Measurements from ENCODE around the gene SELENOT. TPM values are rescaled to one million over a fixed set of nuclear protein-coding genes. Genes with fewer than 3 reads are reported as not detected.
"Not testable (repeated sequence)": the region's sequence is repeated elsewhere in the genome, so short reads cannot be mapped to it uniquely, and the experiment has no call there.

Gene SELENOT
- total RNA-seq, 2 experiments from 2014 or later = 99.8 to 104 TPM

DNA sequence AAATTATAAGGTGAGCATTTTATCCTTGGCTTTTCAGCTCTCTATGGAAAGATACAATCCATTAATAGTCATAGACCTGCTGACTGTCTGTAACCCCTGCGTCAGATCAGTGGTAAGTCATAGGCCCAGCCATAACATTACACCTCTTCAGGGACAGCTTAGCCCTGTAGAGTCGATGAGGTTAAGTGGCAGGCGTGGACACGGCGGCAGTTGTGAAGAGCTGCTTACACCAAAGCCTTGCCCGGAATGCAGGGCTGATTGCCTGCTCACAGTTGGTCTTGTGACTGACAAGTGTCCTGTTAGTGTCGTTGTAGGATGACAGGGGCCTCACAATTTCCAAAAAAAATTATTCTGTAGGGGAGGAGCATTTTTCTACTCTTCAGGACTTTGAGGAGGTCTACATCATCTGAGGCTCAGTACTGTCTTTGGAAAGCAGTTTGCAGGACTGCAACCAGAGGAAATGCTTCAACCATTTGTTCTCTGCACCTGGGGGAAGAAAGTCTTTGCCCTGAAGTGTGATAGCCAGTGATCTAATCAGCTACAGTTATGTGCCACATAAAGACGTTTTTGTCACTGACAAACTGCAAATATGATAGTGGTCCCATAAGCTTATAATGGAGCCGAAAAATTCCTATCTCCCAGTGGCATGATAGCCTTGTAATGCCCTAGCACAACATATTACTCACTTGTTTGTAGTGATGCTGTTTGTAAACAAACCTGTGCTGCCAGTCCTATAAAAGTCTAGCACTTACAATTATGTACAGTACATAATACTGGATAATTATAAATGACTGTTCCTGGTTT lies 14.9 kb upstream of the SELENOT start:
- ATAC-seq (no peak), DNase-seq (no peak)
- no peak overlapping the region for H3K27ac Mint-ChIP-seq
- ChIA-PET CTCF (interaction anchor here (1.4 kb wide), 1 partner anchor 34 kb away, joined by 3 read pairs; no protein-coding TSS in a partner anchor), POLR2A (interaction anchor here (0.6 to 2.5 kb wide), 3 partner anchors 15 to 175 kb away, joined by 3 to 18 read pairs (median 3); partner anchors contain the start of gene SELENOT)
- H3K9me3 Mint-ChIP-seq (ENCODE audit: insufficient read depth) = no peaks in the 10 kb centered on the region
- peaks cover 29% of the 10 kb centered on the region for H3K36me3 Mint-ChIP-seq (ENCODE audit: low read depth)
- H3K4me1 Mint-ChIP-seq (ENCODE audit: low read depth) = peaks cover 6% of the 10 kb centered on the region
- no peak overlapping the region for H3K4me3 Mint-ChIP-seq
- H3K27me3 Mint-ChIP-seq (ENCODE audit: low read depth) = no peaks in the 10 kb centered on the region

DNA sequence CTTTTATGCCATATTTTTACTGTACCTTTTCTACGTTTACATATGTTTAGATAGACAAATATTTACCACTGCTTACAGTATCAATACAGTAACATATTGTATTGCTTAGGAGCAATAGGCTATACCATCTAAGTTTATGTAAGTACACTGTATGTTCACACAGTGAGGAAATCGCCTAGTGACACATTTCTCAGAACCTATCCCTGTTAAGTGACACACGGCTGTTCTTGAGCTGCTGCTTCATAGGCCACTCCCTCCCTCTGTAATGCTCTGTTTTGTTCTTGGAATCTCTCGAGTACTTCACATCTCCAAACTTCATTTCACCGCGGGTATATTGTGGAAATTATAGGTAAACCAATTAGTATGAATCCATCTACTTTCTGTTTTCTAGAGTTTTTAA lies 13.4 kb upstream of the SELENOT start:
- no peak overlapping the region for H3K27ac Mint-ChIP-seq
- H3K27me3 Mint-ChIP-seq (ENCODE audit: low read depth) = no peaks in the 10 kb centered on the region
- no peak overlapping the region for H3K4me3 Mint-ChIP-seq
- H3K36me3 Mint-ChIP-seq (ENCODE audit: low read depth) = peaks cover 24% of the 10 kb centered on the region
- DNase-seq (no peak), ATAC-seq (no peak)
- H3K4me1 Mint-ChIP-seq (ENCODE audit: low read depth) = peaks cover 6% of the 10 kb centered on the region
- ChIA-PET CTCF (interaction anchor here (0.8 to 1.1 kb wide), 2 partner anchors 9 to 23 kb away, joined by 3 read pairs; no protein-coding TSS in a partner anchor), POLR2A (interaction anchor here (2.5 kb wide), 1 partner anchor 13 kb away, joined by 18 read pairs; the partner anchor contains the start of gene SELENOT)
- no peaks in the 10 kb centered on the region for H3K9me3 Mint-ChIP-seq (ENCODE audit: insufficient read depth)

DNA sequence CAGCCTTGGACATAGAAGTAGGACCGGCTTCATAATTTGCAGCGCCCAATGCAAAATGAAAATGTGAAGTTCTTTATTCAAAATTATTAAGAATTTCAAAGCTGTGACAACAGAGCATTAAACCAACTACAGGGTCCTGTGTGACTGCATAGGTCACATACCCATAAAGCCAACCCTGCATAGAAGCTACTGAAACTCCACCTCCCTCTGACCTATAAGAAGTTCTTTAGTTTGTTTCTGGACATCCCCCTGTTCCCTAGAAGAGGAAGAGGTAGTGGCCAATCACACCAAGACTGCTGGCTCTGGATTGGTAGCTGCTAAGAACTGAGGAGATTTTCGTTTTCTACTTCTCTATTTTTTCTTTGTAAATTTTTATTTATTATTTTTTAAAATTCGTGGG lies 9.0 kb upstream of the SELENOT start:
- ChIA-PET CTCF (interaction anchor here (0.6 to 1.9 kb wide), 3 partner anchors 13 to 169 kb away, joined by 3 to 7 read pairs (median 5); no protein-coding TSS in a partner anchor), POLR2A (interaction anchor here (2.2 kb wide), 1 partner anchor 9 kb away, joined by 19 read pairs; the partner anchor contains the start of gene SELENOT)
- Mint-ChIP-seq H3K27ac (no peak overlapping the region), H3K27me3 (ENCODE audit: low read depth) (no peaks in the 10 kb centered on the region), H3K9me3 (ENCODE audit: insufficient read depth) (no peaks in the 10 kb centered on the region), H3K36me3 (ENCODE audit: low read depth) (peaks cover 5% of the 10 kb centered on the region), H3K4me1 (ENCODE audit: low read depth) (peaks cover 10% of the 10 kb centered on the region), H3K4me3 (no peak overlapping the region)
- DNase-seq = no peak
- no peak for ATAC-seq

DNA sequence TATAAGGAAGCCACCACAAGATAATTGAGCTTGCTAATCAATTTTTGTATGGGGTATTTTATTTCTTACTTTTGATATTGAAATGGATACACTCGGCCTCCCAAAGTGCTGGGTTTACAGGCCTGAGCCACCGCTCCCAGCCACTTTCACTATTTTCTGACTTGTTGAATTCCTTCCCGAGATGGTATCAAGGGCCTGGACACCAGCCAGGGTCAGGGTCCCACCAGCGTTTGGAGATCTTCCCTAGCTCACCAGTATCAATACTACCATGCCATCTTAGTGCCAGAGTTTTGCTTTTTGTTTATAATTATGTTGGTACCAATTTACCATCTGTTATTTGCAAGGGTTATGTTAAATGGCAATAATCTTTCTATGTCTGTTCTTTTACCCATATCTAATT lies 5.5 kb upstream of the SELENOT start:
- ChIA-PET POLR2A (interaction anchor here (1.4 kb wide), 1 partner anchor 51 kb away, joined by 4 read pairs; the partner anchor contains the start of genes EIF2A and SERP1), CTCF (no interaction called here)
- H3K4me1 Mint-ChIP-seq (ENCODE audit: low read depth) = peaks cover 35% of the 10 kb centered on the region
- H3K4me3 Mint-ChIP-seq = no peak overlapping the region
- H3K9me3 Mint-ChIP-seq (ENCODE audit: insufficient read depth) = no peaks in the 10 kb centered on the region
- ATAC-seq (no peak), DNase-seq (no peak)
- H3K27ac Mint-ChIP-seq = no peak overlapping the region
- H3K27me3 Mint-ChIP-seq (ENCODE audit: low read depth) = no peaks in the 10 kb centered on the region
- peaks cover 25% of the 10 kb centered on the region for H3K36me3 Mint-ChIP-seq (ENCODE audit: low read depth)

DNA sequence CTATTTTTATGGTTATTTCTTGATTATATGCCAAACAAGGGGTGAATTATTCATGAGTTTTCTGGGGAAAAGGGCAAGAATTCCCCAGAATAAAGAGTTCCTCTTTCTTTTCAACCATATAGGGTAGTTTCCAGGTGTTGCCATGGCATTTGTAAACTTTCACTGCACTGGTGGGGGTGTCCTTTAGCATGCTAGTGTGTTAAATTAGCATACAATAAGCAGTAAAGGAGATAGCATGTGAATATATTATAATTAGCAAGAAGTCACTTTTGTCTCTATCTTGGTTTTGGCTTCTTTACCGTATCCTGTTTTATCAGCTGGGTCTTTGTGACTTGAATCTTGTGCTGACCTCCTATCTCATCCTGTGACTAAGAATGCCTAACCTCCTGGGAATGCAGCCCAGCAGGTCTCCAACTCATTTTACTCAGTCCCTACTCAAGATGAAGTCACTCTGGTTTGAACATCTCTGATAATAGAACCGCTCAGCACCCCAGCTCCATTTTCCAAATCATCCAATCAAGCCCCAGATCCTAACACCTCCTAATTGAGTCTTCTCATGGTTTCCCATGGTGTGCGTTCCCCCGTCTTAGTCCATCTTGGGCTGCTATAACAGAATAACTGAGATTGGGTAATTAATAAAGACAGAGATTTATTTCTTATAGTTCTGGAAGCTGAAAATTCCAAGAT lies 3.4 kb upstream of the SELENOT start:
- Mint-ChIP-seq H3K27ac (no peak overlapping the region), H3K4me1 (ENCODE audit: low read depth) (peaks cover 37% of the 10 kb centered on the region), H3K36me3 (ENCODE audit: low read depth) (peaks cover 31% of the 10 kb centered on the region), H3K4me3 (no peak overlapping the region), H3K9me3 (ENCODE audit: insufficient read depth) (no peaks in the 10 kb centered on the region), H3K27me3 (ENCODE audit: low read depth) (no peaks in the 10 kb centered on the region)
- no peak for DNase-seq
- ChIA-PET POLR2A (no interaction called here), CTCF (no interaction called here)
- no peak for ATAC-seq

DNA sequence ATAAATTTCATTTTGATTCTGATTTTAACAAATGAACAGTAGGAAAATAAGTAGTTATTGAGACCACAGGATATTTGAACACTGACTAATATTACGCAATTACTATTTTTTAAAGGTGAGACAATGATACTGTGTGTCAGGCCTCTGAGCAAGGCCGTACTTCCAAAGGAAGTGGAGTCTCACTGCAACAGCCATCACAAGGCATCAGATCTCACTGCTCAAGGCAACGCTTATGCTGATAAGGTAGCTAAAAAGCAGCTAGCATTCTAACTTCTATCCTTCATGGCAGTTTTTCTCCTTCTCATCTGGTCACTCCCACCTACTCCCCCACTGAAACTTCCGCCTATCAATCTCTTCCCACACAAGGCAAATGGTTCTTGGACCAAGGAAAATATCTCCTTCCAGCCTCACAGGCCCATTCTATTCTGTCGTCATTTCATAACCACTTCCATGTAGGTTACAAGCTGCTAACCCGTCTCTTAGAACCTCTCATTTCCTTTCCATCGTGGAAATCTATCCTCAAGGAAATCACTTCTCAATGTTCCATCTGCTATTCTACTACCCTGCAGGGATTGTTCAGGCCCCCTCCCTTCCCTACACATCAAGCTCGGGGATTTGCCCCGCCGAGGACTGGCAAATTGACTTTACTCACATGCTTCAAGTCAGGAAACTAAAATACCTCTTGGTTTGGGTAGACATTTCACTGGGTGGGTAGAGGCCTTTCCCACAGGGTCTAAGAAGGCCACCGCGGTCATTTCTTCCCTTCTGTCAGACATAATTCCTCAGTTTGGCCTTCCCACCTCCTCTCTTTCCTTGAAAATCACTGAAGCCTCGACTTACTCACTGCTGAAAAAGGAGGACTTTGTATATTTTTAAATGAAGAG lies 2.2 kb upstream of the SELENOT start:
- H3K4me3 Mint-ChIP-seq; CTCF ChIA-PET; POLR2A ChIA-PET; H3K9me3 Mint-ChIP-seq (ENCODE audit: insufficient read depth); H3K27ac Mint-ChIP-seq; DNase-seq; H3K27me3 Mint-ChIP-seq (ENCODE audit: low read depth); ATAC-seq: not testable (repeated sequence)
- peaks cover 43% of the 10 kb centered on the region for H3K4me1 Mint-ChIP-seq (ENCODE audit: low read depth)
- H3K36me3 Mint-ChIP-seq (ENCODE audit: low read depth) = peaks cover 35% of the 10 kb centered on the region

DNA sequence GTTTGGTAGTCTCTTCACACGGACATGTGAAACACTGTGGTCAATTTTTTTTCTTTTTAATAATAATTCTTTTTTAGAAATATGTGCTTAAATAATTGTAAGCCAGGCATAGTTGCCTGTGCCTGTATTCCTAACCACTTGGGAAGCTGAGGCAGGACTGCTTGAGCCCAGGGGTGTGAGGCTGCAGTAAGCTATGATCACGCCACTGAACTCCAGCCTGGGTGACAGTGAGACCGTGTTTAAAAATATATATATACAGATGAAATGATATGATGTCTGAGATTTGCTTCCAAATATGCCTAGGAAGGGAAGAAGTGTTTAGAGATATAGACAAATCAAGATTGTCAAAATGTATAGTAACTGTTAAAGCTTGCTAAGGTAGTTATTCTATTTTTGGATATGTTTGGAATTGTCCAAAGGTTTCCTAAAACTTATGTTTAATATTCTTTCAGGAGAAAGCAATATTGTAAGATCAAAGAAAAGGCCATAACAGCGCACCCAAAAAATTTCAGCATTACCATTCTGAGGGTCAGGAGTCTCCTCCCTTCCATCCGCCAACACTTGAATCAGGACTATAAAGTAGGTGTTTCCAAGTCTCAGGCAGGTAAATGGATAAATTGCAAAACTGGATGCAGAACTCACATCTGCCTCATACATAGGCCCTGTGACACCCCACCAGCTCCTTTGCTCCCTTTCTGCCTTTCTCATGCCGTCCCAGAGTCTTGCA lies 532 bp upstream of the SELENOT start:
- ChIA-PET CTCF (interaction anchor here (0.5 to 1.8 kb wide), 7 partner anchors 10 to 315 kb away, joined by 3 to 5 read pairs (median 3); partner anchors contain the start of gene SIAH2), POLR2A (interaction anchor here (0.6 to 3.5 kb wide), 33 partner anchors 9 to 605 kb away, joined by 3 to 43 read pairs (median 5); partner anchors contain the start of genes EIF2A, ERICH6, SERP1 and SIAH2)
- DNase-seq = no peak
- ATAC-seq = no peak
- peak overlapping the region; percentile 92 for H3K4me3 Mint-ChIP-seq
- peaks cover 46% of the 10 kb centered on the region for H3K36me3 Mint-ChIP-seq (ENCODE audit: low read depth)
- no peaks in the 10 kb centered on the region for H3K27me3 Mint-ChIP-seq (ENCODE audit: low read depth)
- peak overlapping the region; percentile 99 for H3K27ac Mint-ChIP-seq
- no peaks in the 10 kb centered on the region for H3K9me3 Mint-ChIP-seq (ENCODE audit: insufficient read depth)
- peaks cover 59% of the 10 kb centered on the region for H3K4me1 Mint-ChIP-seq (ENCODE audit: low read depth)

DNA sequence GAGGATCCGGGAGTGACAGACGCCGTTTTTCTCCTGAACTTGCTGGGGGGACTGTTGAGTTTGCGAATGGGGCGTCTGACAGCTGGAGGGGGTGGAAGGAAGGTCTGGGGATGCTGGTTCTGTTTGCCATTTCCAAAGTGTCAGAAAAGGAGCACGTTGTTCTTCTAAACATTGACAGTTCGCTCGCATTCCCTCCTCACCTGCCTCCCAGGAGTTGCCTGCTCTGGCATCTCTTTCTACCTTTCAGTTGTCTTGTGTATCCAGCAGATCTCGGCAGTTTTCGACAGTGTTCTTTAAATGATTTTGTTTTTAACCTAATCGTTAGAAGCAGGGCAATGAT lies 829 bp downstream of the SELENOT start:
- no peak for DNase-seq
- H3K27ac Mint-ChIP-seq = peak overlapping the region; percentile 99
- no peaks in the 10 kb centered on the region for H3K27me3 Mint-ChIP-seq (ENCODE audit: low read depth)
- peak overlapping the region; percentile 92 for H3K4me3 Mint-ChIP-seq
- H3K4me1 Mint-ChIP-seq (ENCODE audit: low read depth) = peaks cover 68% of the 10 kb centered on the region
- POLR2A ChIA-PET = interaction anchor here (0.9 to 3.5 kb wide), 3 partner anchors 58 to 196 kb away, joined by 4 to 43 read pairs (median 43); partner anchors contain the start of genes EIF2A, SERP1, SIAH2 and TSC22D2
- H3K36me3 Mint-ChIP-seq (ENCODE audit: low read depth) = peaks cover 53% of the 10 kb centered on the region
- ATAC-seq = no peak
- CTCF ChIA-PET = interaction anchor here (1.3 to 1.8 kb wide), 2 partner anchors 31 to 160 kb away, joined by 4 read pairs; no protein-coding TSS in a partner anchor
- H3K9me3 Mint-ChIP-seq (ENCODE audit: insufficient read depth) = no peaks in the 10 kb centered on the region

DNA sequence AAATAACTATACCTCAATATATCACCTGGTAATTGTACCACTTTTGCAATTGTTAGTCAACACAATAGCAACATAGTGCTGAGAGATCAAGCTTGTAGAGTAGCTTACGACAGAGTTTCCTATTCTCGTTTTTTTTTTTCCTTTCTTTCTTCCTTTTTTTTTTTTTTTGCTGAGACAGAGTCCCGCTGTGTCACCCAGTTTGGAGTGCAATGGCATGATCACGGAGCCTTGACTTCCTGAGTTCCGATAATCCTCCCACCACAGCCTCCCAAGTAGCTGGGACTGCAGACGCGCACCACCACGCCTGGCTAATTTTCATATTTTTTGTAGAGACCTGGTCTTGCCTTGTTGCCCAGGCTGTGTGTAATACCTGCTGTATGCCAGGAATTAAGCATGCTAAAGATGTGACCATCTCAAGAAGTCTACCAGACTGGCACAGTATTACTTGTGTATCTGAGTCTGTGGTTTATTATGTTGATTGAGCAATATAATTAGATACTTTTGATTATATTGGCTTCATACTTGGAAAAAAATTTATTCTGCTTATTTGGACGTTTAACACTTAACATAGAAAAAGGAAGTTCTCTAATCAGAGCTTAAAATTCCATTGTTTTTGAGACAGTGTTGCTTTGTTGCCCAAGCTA lies 3.0 kb downstream of the SELENOT start:
- Mint-ChIP-seq H3K27me3 (ENCODE audit: low read depth) (no peaks in the 10 kb centered on the region), H3K36me3 (ENCODE audit: low read depth) (peaks cover 41% of the 10 kb centered on the region), H3K4me1 (ENCODE audit: low read depth) (peaks cover 60% of the 10 kb centered on the region), H3K4me3 (peak overlapping the region; percentile 59), H3K27ac (no peak overlapping the region), H3K9me3 (ENCODE audit: insufficient read depth) (no peaks in the 10 kb centered on the region)
- ChIA-PET POLR2A (interaction anchor here (0.9 kb wide), 1 partner anchor 157 kb away, joined by 3 read pairs; the partner anchor contains the start of gene SIAH2), CTCF (interaction anchor here (0.7 to 1.1 kb wide), 3 partner anchors 33 to 154 kb away, joined by 3 to 4 read pairs (median 3); no protein-coding TSS in a partner anchor)
- DNase-seq = no peak
- no peak for ATAC-seq

DNA sequence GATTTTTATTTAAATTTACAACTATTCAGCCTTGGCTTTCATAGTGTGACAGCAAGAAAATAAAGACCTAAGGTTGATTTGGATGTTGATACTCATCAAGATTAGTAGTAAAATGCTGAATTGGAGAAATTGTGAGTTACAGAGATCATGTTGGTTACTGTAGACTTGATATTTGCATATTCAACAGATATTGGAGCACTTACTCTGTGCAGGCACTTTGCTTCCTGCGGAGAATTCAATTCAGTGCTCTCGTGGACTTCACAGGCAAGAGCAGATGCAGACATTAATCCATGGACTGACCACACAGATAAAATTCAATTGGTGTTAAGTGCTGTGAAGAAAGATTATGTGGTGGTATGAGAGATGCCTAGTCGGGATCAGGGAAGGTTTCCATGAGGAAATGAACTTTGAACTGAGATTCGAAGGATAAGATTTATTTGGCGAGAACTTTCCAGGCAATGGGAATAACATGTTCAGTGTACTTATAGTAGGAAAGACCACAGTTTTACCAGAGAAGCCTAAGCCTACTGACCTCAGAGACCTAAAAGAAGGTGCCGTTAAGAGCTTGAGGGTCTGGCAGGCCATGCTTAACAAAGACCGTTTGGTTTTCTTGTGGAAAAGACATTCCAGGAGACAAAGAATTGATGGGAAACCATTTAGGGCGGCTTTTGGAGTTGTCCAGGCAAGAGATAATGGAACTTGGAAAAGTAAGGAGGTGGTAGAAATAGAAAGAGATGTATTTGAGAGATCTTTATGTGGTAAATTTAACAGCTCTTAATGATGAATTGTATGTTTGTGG lies 4.3 kb downstream of the SELENOT start:
- Mint-ChIP-seq H3K4me1 (ENCODE audit: low read depth) (peaks cover 51% of the 10 kb centered on the region), H3K36me3 (ENCODE audit: low read depth) (peaks cover 42% of the 10 kb centered on the region), H3K27me3 (ENCODE audit: low read depth) (no peaks in the 10 kb centered on the region), H3K27ac (no peak overlapping the region), H3K4me3 (no peak overlapping the region), H3K9me3 (ENCODE audit: insufficient read depth) (no peaks in the 10 kb centered on the region)
- ChIA-PET CTCF (no interaction called here), POLR2A (interaction anchor here (0.7 kb wide), 1 partner anchor 9 kb away, joined by 4 read pairs; no protein-coding TSS in a partner anchor)
- DNase-seq (no peak), ATAC-seq (no peak)
